Spleen (tissue), 11 donors: ENCODE data around the gene NOXA1. TPM values are rescaled to one million over a fixed set of nuclear protein-coding genes. Genes with fewer than 3 reads are reported as not detected.

Experiments used
- DNase-seq: peaks from one replicate; pipeline ENCODE4 v3.0.0-alpha.2; 2020
- H3K27ac ChIP-seq, 8 donors: fragments of 200-600 bp; sonication (generic) in 7 of 8; 1 replicate in 4 of 8; 2 replicates in 4 of 8; pipeline versions ENCODE4 v1.5.0 to v1.8.0; 2016 to 2021; ENCODE audit warnings: inconsistent platforms in 4 of 8, mild to moderate bottlenecking in 4 of 8, moderate library complexity in 1 of 8
- H3K27me3 ChIP-seq, 7 donors: fragments of 200-600 bp; sonication (generic) in 6 of 7; replicated peaks in 1 of 7; 1 replicate in 4 of 7; 2 replicates in 3 of 7; pipeline versions ENCODE4 v1.5.0 to v1.8.0; 2016 to 2021; ENCODE audit warnings: inconsistent platforms in 3 of 7, mild to moderate bottlenecking in 1 of 7
- H3K36me3 ChIP-seq, 6 donors: fragments of 200-600 bp; sonication (generic) in 5 of 6; 1 replicate in 4 of 6; 2 replicates in 2 of 6; pipeline versions ENCODE4 v1.5.0 to v1.8.0; 2016 to 2021; ENCODE audit warnings: inconsistent platforms in 2 of 6
- H3K4me1 ChIP-seq, 6 donors: fragments of 200-600 bp; sonication (generic) in 5 of 6; 1 replicate in 3 of 6; 2 replicates in 3 of 6; pipeline versions ENCODE4 v1.5.0 to v1.8.0; 2016 to 2021; ENCODE audit warnings: inconsistent platforms in 3 of 6
- H3K4me3 ChIP-seq, 8 donors: fragments of 200-600 bp; sonication (generic) in 7 of 8; 1 replicate in 4 of 8; 2 replicates in 4 of 8; pipeline versions ENCODE4 v1.5.0 to v1.8.0; 2016 to 2021; ENCODE audit warnings: inconsistent platforms in 4 of 8, mild to moderate bottlenecking in 4 of 8, moderate library complexity in 2 of 8
- H3K9me3 ChIP-seq, 8 donors: fragments of 200-600 bp; sonication (generic) in 7 of 8; 1 replicate in 4 of 8; 2 replicates in 4 of 8; pipeline versions ENCODE4 v1.5.0 to v1.8.0; 2016 to 2021; ENCODE audit warnings: inconsistent platforms in 4 of 8
- POLR2A ChIP-seq, 3 donors: fragments of 450-650 bp; IDR thresholded peaks; one replicate each; pipeline ENCODE4 v1.5.1; 2017; ENCODE audit warnings: antibody characterized with exemption in 3 of 3, mild to moderate bottlenecking in 1 of 3
- POLR2AphosphoS5 ChIP-seq, 3 donors: sonication (generic); formaldehyde crosslinking; IDR thresholded peaks; one replicate each; pipeline ENCODE4 v1.5.1; 2017; ENCODE audit warnings: antibody characterized with exemption in 3 of 3
- WGBS, 5 donors: extraction: QIAGEN DNeasy Blood & Tissue Kit in 3 of 5; methylation state at CpG; one replicate each; pipeline versions ENCODE4 v1.1.5 to v1.1.7; 2013 to 2018; 5-methylcytosine and 5-hydroxymethylcytosine counted together
- intact Hi-C: fragments of 100-400 bp; cut with DNase I; formaldehyde crosslinking; loops from one replicate; pipeline ENCODE4 v1.15.0; 2023; ENCODE audit warnings: low total_unique reads
- polyA plus RNA-seq, 3 donors: library from polyadenylated mRNA; stranded (reverse); fragments of 200-250 nt; gene quantifications; one replicate each; pipeline ENCODE4 v1.2.1, GENCODE V29; 2013
- total RNA-seq, 7 donors: library from RNA; depleted of rRNA in 3 of 7; stranded (reverse); fragments of >200 nt in 3 of 7; fragmentation: NEBNext Ultra II Directional in 4 of 7; extraction: Animal tissue kit (Norgen Biotek cat#: 25700) in 4 of 7; gene quantifications; one replicate each; pipeline versions ENCODE4 v1.1.0 to v1.2.1, GENCODE V29; 2016 to 2021
- TF ChIP-seq, protein P1 (sequence below), 11 experiments: fragments of 200-600 bp in 7 of 11; fragments of 450-650 bp in 4 of 11; sonication (generic) in 4 of 11; IDR thresholded peaks in 8 of 11; conservative IDR thresholded peaks in 3 of 11; 1 replicate in 7 of 11; 2 replicates in 4 of 11; pipeline versions ENCODE4 v1.4.0 to v1.8.0; 2016 to 2021; ENCODE audit warnings: antibody characterized with exemption in 11 of 11, inconsistent platforms in 4 of 11, mild to moderate bottlenecking in 1 of 11
- donor health status: healthy with polysubstance abuse.
- donor health status: DM: no; HTN: no; CAD: no; lungs with moderate emphysema.
- donor health status: DM: no; HTN: no; CAD: no.
- donor health status: Bipolar disorder and iron deficiency.
- donor health status: healthy.
- donor health status: DM: no; HTN: no; CAD: no.
- donor health status: DM: yes; HTN: yes; CAD: no.

NOXA1 gene
- total and polyA plus RNA-seq, 10 donors, result 1.9 to 15.0 (median 5.9) TPM

DNA sequence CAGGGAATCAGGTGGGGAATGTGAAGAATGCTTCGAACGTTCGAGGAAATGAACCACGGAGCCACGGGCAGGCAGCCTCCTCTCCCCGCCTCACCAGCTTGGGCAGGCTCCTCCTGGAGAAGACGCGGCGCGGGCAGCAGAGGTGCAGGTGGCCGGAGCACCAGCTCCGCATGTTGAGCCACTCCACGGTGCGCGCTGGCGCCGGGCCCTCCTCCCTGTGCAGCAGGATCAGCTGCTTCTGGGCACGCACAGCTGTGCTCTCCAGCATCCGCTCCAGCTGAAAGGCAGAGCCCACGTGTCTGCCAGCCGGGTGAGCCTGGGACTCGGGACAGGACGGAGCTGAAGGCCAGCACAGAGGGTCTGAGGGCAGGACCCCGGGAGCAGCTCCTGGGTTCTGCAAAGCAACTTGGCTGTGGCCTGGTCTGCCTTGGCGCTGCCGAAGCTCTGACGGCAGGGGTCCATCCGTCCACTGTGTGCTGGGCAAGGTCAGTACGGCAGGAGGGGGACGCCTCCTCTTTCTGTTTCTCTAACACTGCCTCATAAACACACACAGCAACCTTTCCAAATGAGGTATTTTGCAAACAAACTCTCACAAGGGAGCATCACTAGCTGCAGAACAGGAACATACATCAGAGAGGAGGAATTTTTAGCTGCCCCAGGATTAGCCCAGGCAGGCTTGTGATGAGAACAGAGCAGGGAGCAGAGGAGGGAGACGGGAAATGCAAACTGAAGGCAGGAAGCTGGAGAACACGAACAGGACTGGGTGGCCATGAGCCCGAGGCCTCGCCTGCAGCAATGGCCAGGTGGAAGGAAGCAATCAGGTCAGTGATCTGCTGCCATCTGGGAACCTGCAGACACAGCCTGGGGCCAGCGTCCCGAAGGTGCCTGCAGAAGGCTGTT lies 56.0 kb downstream of the NOXA1 start:
- H3K4me3 ChIP-seq, result no peak overlapping the region
- peaks cover 0 to 52% (median 20%) of the 10 kb centered on the region in 6 donors for H3K4me1 ChIP-seq
- no peaks in the 10 kb centered on the region for H3K27me3 ChIP-seq
- H3K9me3 ChIP-seq, result peaks cover 0 to 28% (median 26%) of the 10 kb centered on the region in 8 donors
- peak; percentile 81 for DNase-seq
- H3K36me3 ChIP-seq, result peaks cover 0 to 3% (median 0%) of the 10 kb centered on the region in 6 donors
- no peak for TF ChIP-seq POLR2A (IDR thresholded peaks at IDR 0.05)
- TF ChIP-seq POLR2AphosphoS5 (IDR thresholded peaks at IDR 0.05), result peak; percentile 62 to 78 (median 76)
- TF ChIP-seq, protein P1, sequence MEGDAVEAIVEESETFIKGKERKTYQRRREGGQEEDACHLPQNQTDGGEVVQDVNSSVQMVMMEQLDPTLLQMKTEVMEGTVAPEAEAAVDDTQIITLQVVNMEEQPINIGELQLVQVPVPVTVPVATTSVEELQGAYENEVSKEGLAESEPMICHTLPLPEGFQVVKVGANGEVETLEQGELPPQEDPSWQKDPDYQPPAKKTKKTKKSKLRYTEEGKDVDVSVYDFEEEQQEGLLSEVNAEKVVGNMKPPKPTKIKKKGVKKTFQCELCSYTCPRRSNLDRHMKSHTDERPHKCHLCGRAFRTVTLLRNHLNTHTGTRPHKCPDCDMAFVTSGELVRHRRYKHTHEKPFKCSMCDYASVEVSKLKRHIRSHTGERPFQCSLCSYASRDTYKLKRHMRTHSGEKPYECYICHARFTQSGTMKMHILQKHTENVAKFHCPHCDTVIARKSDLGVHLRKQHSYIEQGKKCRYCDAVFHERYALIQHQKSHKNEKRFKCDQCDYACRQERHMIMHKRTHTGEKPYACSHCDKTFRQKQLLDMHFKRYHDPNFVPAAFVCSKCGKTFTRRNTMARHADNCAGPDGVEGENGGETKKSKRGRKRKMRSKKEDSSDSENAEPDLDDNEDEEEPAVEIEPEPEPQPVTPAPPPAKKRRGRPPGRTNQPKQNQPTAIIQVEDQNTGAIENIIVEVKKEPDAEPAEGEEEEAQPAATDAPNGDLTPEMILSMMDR (IDR thresholded peaks at IDR 0.05 in 8 of 11, conservative IDR thresholded peaks at IDR 0.05 in 3 of 11), result no peak
- peak overlapping the region in 6 of 8 donors; percentile 13 to 72 (median 61) for H3K27ac ChIP-seq
- intact Hi-C loops, result no loop called here
- 72 to 88% (median 74%) methylated on average over 27 to 36 of the region's 36 CpGs for WGBS, 5 donors

DNA sequence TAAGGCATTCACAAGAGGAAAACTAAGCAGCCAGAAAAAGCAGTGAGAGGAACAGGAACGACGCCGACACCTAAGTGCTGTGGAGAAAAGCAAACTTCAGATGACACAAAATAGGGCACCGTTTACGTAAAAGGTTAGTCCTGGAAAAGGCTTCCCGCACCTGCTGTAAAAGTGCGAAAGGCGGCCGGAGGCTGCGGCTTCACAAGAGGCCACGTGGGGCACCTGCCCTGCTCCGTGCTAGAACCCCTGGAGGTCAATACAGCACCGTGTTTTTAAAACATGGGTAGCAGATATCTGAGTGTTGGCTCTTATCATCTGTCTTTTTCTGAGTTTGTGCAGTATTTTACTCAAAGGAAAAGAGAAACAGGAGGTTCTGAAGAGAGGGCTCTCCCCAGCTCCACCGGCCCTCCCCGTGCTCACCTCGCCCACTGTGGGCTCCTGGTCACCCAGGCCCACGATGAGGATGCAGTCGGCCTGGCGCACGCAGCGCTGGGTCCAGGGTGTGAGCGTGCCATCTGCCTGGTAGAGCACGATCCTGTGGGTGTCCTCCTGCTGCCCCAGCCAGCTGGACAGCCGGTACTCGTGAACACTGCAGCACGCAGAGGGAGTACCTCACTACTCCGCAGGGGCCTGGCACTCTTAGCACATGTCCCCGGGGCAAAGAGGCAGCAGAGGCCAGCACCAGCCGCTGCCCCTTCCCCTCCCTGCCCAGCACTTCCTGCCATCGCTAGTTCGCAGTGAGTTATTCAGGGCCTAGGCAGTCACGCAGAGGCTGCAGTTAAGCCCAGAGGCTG lies 56.9 kb downstream of the NOXA1 start:
- intact Hi-C loops, result no loop called here
- Histone ChIP-seq H3K27ac (peak overlapping the region in 6 of 8 donors; percentile 13 to 72 (median 61)), H3K4me1 (peaks cover 0 to 52% (median 20%) of the 10 kb centered on the region in 6 donors), H3K36me3 (peaks cover 0 to 3% (median 0%) of the 10 kb centered on the region in 6 donors), H3K9me3 (peaks cover 0 to 21% (median 18%) of the 10 kb centered on the region in 8 donors), H3K4me3 (no peak overlapping the region), H3K27me3 (no peaks in the 10 kb centered on the region)
- peak; percentile 50 for DNase-seq
- 72 to 88% (median 84%) methylated on average over 22 to 32 of the region's 32 CpGs for WGBS, 5 donors
- TF ChIP-seq POLR2AphosphoS5 (IDR thresholded peaks at IDR 0.05) (no peak), POLR2A (IDR thresholded peaks at IDR 0.05) (no peak)
- TF ChIP-seq, protein P1 (IDR thresholded peaks at IDR 0.05 in 8 of 11, conservative IDR thresholded peaks at IDR 0.05 in 3 of 11), result no peak

DNA sequence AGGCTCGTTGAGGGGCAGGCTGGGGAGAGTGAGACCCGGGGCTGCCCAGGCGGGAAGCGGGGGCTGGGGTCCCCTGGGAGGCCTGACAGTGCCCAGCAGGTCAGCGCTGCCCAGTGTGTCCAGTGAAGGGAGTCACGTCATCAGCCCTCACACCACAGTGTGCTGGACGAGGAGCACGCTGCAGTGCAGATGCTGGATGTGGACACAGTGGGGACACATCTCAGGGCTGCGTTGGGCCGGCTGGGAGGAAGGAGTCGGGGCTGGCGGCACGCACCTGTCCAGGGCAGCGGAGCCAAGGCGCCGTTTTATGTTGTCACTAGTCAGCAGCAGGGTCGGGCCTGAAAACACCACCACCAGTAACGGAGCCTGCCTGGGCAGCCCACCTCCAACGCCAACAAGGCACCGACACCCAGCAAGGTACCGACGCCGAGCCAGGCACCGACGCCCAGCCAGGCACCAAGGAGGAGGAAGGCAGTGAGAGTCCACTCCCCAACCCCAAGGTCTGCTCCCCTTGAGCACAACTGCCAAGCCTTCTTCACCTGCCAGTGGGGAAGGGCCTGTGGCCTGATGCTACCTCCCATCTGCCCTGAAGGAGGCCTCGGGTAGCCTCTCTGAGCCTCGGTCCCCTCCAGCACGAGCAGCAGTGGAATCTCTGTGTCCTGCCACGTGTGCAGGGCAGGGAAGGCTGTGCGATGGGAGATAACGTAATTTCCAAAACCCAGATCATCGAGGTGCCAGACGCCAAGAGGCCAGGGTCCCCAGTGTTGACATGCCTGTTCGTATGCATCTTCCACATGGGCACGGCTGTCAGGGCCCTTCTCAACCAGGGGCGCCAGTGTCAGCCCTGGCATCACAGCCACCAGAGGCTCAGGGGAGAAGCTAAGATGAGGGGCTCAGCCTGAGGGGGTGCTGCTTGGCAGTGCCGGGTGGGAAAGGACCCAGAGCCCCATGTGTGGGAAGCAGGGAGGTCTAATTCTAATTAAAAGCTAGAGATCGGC lies 57.8 kb downstream of the NOXA1 start:
- Histone ChIP-seq H3K27ac (no peak overlapping the region), H3K9me3 (peaks cover 0 to 12% (median 9%) of the 10 kb centered on the region in 8 donors), H3K4me3 (no peak overlapping the region), H3K36me3 (peaks cover 0 to 3% (median 0%) of the 10 kb centered on the region in 6 donors), H3K27me3 (no peaks in the 10 kb centered on the region), H3K4me1 (peaks cover 0 to 52% (median 20%) of the 10 kb centered on the region in 6 donors)
- intact Hi-C loops, result no loop called here
- peak; percentile 68 for DNase-seq
- no peak for TF ChIP-seq POLR2AphosphoS5 (IDR thresholded peaks at IDR 0.05)
- TF ChIP-seq POLR2A (IDR thresholded peaks at IDR 0.05), result no peak
- TF ChIP-seq, protein P1 (IDR thresholded peaks at IDR 0.05 in 8 of 11, conservative IDR thresholded peaks at IDR 0.05 in 3 of 11), result no peak
- 90 to 93% (median 93%) methylated on average over 15 to 38 of the region's 38 CpGs for WGBS, 5 donors
